SK-N-SH treated with all-trans-retinoic acid at 6 μM for 48 hours (cell line): ENCODE data around the gene PLD3.

Source experiments
- CREB5 ChIP-seq: fragments of 250-450 bp; sonication (Bioruptor Pico); IDR thresholded peaks from 2 replicates; pipeline ENCODE4 v1.5.1; 2020; ENCODE audit warnings: low read depth, mild to moderate bottlenecking, moderate library complexity
- OSR1 ChIP-seq: fragments of 250-450 bp; sonication (Bioruptor Pico); IDR thresholded peaks from 2 replicates; pipeline ENCODE4 v1.8.0; 2022; ENCODE audit warnings: moderate library complexity, mild to moderate bottlenecking, inconsistent platforms
- PATZ1 ChIP-seq: fragments of 250-450 bp; sonication (Bioruptor Pico); IDR thresholded peaks from 2 replicates; pipeline ENCODE4 v1.8.0; 2020; ENCODE audit warnings: mild to moderate bottlenecking, moderate library complexity, borderline replicate concordance
- ZC3H10 ChIP-seq: fragments of 250-450 bp; sonication (Bioruptor Pico); IDR thresholded peaks from 2 replicates; pipeline ENCODE4 v1.5.1; 2021; ENCODE audit warnings: mild to moderate bottlenecking, moderate library complexity
- TF ChIP-seq, protein P1 (sequence below): fragments of 250-450 bp; sonication (Bioruptor Pico); IDR thresholded peaks from 2 replicates; pipeline ENCODE4 v1.5.0; 2020; ENCODE audit warnings: mild to moderate bottlenecking, moderate library complexity

GRCh38 chr19:40420766-40421765 is 72.6 kb downstream of the PLD3 start:
- TF ChIP-seq OSR1 (no peak), PATZ1 (CRISPR knock-in tag) (peak; percentile 92), CREB5 (CRISPR knock-in tag) (no peak), ZC3H10 (CRISPR knock-in tag) (no peak)
- TF ChIP-seq, protein P1, sequence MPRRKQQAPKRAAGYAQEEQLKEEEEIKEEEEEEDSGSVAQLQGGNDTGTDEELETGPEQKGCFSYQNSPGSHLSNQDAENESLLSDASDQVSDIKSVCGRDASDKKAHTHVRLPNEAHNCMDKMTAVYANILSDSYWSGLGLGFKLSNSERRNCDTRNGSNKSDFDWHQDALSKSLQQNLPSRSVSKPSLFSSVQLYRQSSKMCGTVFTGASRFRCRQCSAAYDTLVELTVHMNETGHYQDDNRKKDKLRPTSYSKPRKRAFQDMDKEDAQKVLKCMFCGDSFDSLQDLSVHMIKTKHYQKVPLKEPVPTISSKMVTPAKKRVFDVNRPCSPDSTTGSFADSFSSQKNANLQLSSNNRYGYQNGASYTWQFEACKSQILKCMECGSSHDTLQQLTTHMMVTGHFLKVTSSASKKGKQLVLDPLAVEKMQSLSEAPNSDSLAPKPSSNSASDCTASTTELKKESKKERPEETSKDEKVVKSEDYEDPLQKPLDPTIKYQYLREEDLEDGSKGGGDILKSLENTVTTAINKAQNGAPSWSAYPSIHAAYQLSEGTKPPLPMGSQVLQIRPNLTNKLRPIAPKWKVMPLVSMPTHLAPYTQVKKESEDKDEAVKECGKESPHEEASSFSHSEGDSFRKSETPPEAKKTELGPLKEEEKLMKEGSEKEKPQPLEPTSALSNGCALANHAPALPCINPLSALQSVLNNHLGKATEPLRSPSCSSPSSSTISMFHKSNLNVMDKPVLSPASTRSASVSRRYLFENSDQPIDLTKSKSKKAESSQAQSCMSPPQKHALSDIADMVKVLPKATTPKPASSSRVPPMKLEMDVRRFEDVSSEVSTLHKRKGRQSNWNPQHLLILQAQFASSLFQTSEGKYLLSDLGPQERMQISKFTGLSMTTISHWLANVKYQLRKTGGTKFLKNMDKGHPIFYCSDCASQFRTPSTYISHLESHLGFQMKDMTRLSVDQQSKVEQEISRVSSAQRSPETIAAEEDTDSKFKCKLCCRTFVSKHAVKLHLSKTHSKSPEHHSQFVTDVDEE (CRISPR knock-in tag): peak; percentile 86
